T-helper 17 cell (primary cell): ENCODE measurements around the gene USP6. TPM values are rescaled to one million over a fixed set of nuclear protein-coding genes. Genes with fewer than 3 reads are reported as not detected.
"Not testable (repeated sequence)": the region's sequence is repeated elsewhere in the genome, so short reads cannot be mapped to it uniquely, and the experiment has no call there.

Experiments used
- ATAC-seq: fragments of 150-1000 bp; cut with Tn5 transposase; 2 replicates; pipeline ENCODE4 v1.10.0; 2021; ENCODE audit warnings: mild to moderate bottlenecking, moderate library complexity
- DNase-seq, 3 donors: peaks; one replicate each; pipeline versions ENCODE4 v3.0.0 to v3.0.0-alpha.2; 2020 to 2021
- H3K9me3 ChIP-seq: one replicate; pipeline ENCODE4 v1.7.0; 2013; ENCODE audit warnings: low read length, mild to moderate bottlenecking; ENCODE audit not compliant: control insufficient read depth, poor library complexity, severe bottlenecking
- H3K27ac Mint-ChIP-seq: one replicate; pipeline ENCODE4 v1.8.0; 2022; ENCODE audit warnings: mild to moderate bottlenecking, moderate library complexity, mixed read lengths
- H3K27me3 Mint-ChIP-seq: one replicate; pipeline ENCODE4 v1.8.0; 2022; ENCODE audit warnings: mixed read lengths
- H3K36me3 Mint-ChIP-seq: one replicate; pipeline ENCODE4 v1.8.0; 2022; ENCODE audit warnings: low read depth, mixed read lengths
- H3K4me1 Mint-ChIP-seq: one replicate; pipeline ENCODE4 v1.8.0; 2022; ENCODE audit warnings: mild to moderate bottlenecking, mixed read lengths
- H3K4me3 Mint-ChIP-seq: one replicate; pipeline ENCODE4 v1.8.0; 2022; ENCODE audit warnings: mild to moderate bottlenecking, moderate library complexity, mixed read lengths
- total RNA-seq, 4 donors: library from RNA in 2 of 4; stranded (reverse) in 2 of 4; gene quantifications; one replicate each; pipeline ENCODE4 v1.2.3 and lab custom pipeline; 2022 to 2026

Gene USP6
- total RNA-seq, 2 donors from 2014 or later = 0.05 to 0.13 TPM

GRCh38 chr17:5134571-5134970, 18.7 kb downstream of the USP6 start:
- H3K27me3 Mint-ChIP-seq = peaks cover 10% of the 10 kb centered on the region
- not testable (repeated sequence) for H3K9me3 ChIP-seq, H3K4me3 Mint-ChIP-seq, ATAC-seq, H3K36me3 Mint-ChIP-seq, H3K4me1 Mint-ChIP-seq, H3K27ac Mint-ChIP-seq, DNase-seq

DNA sequence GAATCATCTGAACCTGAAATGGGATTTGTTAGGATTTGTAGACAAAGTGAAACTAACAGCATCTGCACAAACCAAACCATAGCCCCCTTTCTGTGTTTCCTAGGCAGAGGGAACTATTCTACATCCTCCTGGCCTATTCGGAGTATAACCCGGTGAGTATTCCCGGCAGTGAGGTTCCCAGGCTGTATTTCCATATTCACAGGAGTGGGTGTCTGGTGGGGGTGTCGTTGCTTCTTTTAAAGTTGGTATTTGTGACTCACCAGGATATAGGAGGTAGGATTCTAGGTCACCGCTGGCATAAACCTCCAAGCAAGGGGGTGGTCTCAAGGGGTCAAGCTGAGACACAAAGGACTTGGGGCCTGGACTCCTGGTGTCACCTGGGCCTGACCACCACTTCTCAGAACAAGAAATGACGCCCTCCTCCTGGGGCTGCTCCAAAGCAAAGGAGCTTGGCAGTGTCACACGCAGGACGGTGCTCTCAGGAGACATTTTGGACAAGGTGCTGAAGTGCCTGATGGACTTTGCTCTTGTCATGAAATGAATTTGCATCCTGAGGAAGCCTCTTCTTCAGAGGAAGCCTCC, 19.4 kb downstream of the USP6 start:
- not testable (repeated sequence) for H3K4me1 Mint-ChIP-seq, DNase-seq, H3K4me3 Mint-ChIP-seq, H3K27ac Mint-ChIP-seq, ATAC-seq, H3K9me3 ChIP-seq, H3K36me3 Mint-ChIP-seq
- H3K27me3 Mint-ChIP-seq = peaks cover 10% of the 10 kb centered on the region

GRCh38 chr17:5135726-5136579, 20.1 kb downstream of the USP6 start:
- DNase-seq (no peak), ATAC-seq (no peak)
- H3K9me3 ChIP-seq = no peaks in the 10 kb centered on the region
- H3K27me3 Mint-ChIP-seq = peaks cover 10% of the 10 kb centered on the region
- peaks cover 4% of the 10 kb centered on the region for H3K4me1 Mint-ChIP-seq
- H3K4me3 Mint-ChIP-seq = no peak overlapping the region
- no peak overlapping the region for H3K27ac Mint-ChIP-seq
- no peaks in the 10 kb centered on the region for H3K36me3 Mint-ChIP-seq

GRCh38 chr17:5136580-5137412, 21.0 kb downstream of the USP6 start:
- not testable (repeated sequence) for H3K4me3 Mint-ChIP-seq, DNase-seq, H3K36me3 Mint-ChIP-seq, H3K4me1 Mint-ChIP-seq, ATAC-seq, H3K9me3 ChIP-seq, H3K27ac Mint-ChIP-seq
- H3K27me3 Mint-ChIP-seq = peaks cover 10% of the 10 kb centered on the region

DNA sequence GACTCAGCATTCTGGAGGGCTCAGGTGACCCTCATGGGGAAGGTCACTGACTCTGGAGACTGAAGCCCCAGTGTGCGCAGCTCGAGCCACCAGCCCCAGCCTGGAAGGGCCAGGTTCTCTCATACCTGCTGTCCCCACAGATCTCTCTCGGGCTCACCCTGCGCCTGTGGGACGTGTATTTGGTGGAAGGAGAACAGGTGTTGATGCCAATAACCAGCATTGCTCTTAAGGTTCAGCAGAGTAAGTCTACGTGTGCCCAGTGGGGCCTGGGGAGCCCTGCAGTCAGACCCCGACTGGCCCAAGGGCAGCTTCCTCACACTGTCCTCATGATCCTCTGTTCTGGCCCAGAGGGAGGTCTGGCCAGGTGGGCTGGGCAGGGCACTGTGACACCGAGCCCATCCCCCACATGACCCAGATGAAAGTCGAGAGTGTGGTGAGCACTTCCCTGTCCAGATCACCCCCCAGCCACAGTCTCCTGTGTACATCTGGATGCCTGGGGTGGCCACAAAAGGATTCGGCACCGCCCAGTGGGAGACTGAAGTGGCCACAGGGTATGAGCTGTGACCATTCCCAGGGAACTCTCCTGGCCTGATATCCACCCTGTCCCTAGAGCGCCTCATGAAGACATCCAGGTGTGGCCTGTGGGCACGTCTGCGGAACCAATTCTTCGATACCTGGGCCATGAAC, 21.8 kb downstream of the USP6 start:
- not testable (repeated sequence) for DNase-seq, H3K4me3 Mint-ChIP-seq, H3K27ac Mint-ChIP-seq, ATAC-seq, H3K9me3 ChIP-seq, H3K4me1 Mint-ChIP-seq, H3K36me3 Mint-ChIP-seq
- H3K27me3 Mint-ChIP-seq = peaks cover 10% of the 10 kb centered on the region

- peaks cover 10% of the 10 kb centered on the region for H3K27me3 Mint-ChIP-seq
- H3K4me3 Mint-ChIP-seq, H3K36me3 Mint-ChIP-seq, H3K27ac Mint-ChIP-seq, H3K4me1 Mint-ChIP-seq, H3K9me3 ChIP-seq, DNase-seq, ATAC-seq: not testable (repeated sequence)
Observed at GRCh38 chr17:5138198-5138544, 22.3 kb downstream of the USP6 start.

GRCh38 chr17:5138616-5139457, 23.0 kb downstream of the USP6 start:
- Mint-ChIP-seq H3K36me3 (no peaks in the 10 kb centered on the region), H3K4me1 (peaks cover 2% of the 10 kb centered on the region), H3K4me3 (no peak overlapping the region), H3K27ac (no peak overlapping the region), H3K27me3 (peaks cover 8% of the 10 kb centered on the region)
- no peak for DNase-seq
- no peaks in the 10 kb centered on the region for H3K9me3 ChIP-seq
- ATAC-seq = no peak

- no peak for ATAC-seq
- no peak for DNase-seq
- Mint-ChIP-seq H3K36me3 (no peaks in the 10 kb centered on the region), H3K4me1 (peaks cover 2% of the 10 kb centered on the region), H3K27me3 (peaks cover 3% of the 10 kb centered on the region), H3K27ac (no peak overlapping the region), H3K4me3 (no peak overlapping the region)
- H3K9me3 ChIP-seq = no peaks in the 10 kb centered on the region
Observed at GRCh38 chr17:5139458-5139732, 23.6 kb downstream of the USP6 start.

GRCh38 chr17:5142877-5143276, 27.0 kb downstream of the USP6 start:
- H3K27ac Mint-ChIP-seq, H3K4me3 Mint-ChIP-seq, H3K36me3 Mint-ChIP-seq, H3K9me3 ChIP-seq, ATAC-seq, H3K4me1 Mint-ChIP-seq, DNase-seq: not testable (repeated sequence)
- peaks cover 14% of the 10 kb centered on the region for H3K27me3 Mint-ChIP-seq

GRCh38 chr17:5146122-5146521, 30.3 kb downstream of the USP6 start:
- not testable (repeated sequence) for H3K36me3 Mint-ChIP-seq, ATAC-seq, DNase-seq, H3K27ac Mint-ChIP-seq, H3K9me3 ChIP-seq, H3K4me3 Mint-ChIP-seq, H3K4me1 Mint-ChIP-seq
- H3K27me3 Mint-ChIP-seq = peaks cover 27% of the 10 kb centered on the region

- H3K4me1 Mint-ChIP-seq, H3K36me3 Mint-ChIP-seq, H3K9me3 ChIP-seq, DNase-seq, ATAC-seq, H3K4me3 Mint-ChIP-seq, H3K27ac Mint-ChIP-seq: not testable (repeated sequence)
- peaks cover 35% of the 10 kb centered on the region for H3K27me3 Mint-ChIP-seq
Observed at GRCh38 chr17:5160702-5161101, 44.9 kb downstream of the USP6 start.

DNA sequence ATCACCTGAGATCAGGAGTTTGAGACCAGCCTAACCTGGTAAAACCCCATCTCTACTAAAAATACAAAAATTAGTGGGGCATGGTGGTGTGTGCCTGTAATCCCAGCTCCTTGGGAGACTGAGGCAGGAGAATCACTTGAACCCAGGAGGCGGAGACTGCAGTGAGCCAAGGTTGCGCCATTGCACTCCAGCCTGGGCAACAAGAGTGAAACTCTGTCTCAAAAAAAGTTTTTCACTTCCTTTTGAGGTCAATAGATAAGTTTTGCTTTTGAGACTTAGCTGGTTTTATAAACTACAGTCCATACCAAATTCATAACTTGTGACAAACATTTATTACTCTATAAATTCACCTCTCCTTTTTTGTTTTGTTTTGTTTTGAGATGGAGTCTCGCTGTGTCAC, 46.0 kb downstream of the USP6 start:
- H3K27me3 Mint-ChIP-seq = peaks cover 45% of the 10 kb centered on the region
- peak overlapping the region; percentile 51 for H3K27ac Mint-ChIP-seq
- DNase-seq, H3K9me3 ChIP-seq, ATAC-seq, H3K4me1 Mint-ChIP-seq, H3K36me3 Mint-ChIP-seq, H3K4me3 Mint-ChIP-seq: not testable (repeated sequence)
